MM.1S (cell line): ENCODE data around the gene IHH.

Experiments
- DNase-seq: peaks from one replicate; pipeline ENCODE4 v3.0.0-alpha.2; 2015
- H2AFZ ChIP-seq: fragments of 300-600 bp; sonication (generic); 2 replicates; pipeline ENCODE4 v1.6.0; 2016; ENCODE audit warnings: antibody characterized with exemption, low read length
- H3F3A ChIP-seq: fragments of 300-600 bp; sonication (generic); 2 replicates; pipeline ENCODE4 v1.6.1; 2016; ENCODE audit warnings: mild to moderate bottlenecking, antibody characterized with exemption, low read length, moderate library complexity, mixed read lengths; ENCODE audit not compliant: insufficient read depth
- H3K27ac ChIP-seq: fragments of 300-600 bp; sonication (generic); 2 replicates; pipeline ENCODE4 v1.5.1; 2016; ENCODE audit warnings: mild to moderate bottlenecking, low read length
- H3K27me3 ChIP-seq: fragments of 300-600 bp; sonication (generic); replicated peaks from 2 replicates; pipeline ENCODE4 v1.6.0; 2016; ENCODE audit warnings: low read length; ENCODE audit not compliant: insufficient read depth
- H3K36me3 ChIP-seq: fragments of 300-600 bp; sonication (generic); replicated peaks from 2 replicates; pipeline ENCODE4 v1.6.1; 2016; ENCODE audit warnings: mild to moderate bottlenecking, low read length, mixed read lengths; ENCODE audit not compliant: insufficient read depth
- H3K4me1 ChIP-seq: fragments of 300-600 bp; sonication (generic); 2 replicates; pipeline ENCODE4 v1.6.1; 2016; ENCODE audit warnings: low read length, mixed read lengths
- H3K4me2 ChIP-seq: fragments of 300-600 bp; sonication (generic); 2 replicates; pipeline ENCODE4 v1.6.0; 2016; ENCODE audit warnings: low read depth, low read length
- H3K4me3 ChIP-seq: fragments of 300-600 bp; sonication (generic); 2 replicates; pipeline ENCODE4 v1.5.1; 2016; ENCODE audit warnings: low read length, mixed read lengths
- H3K79me2 ChIP-seq: fragments of 300-600 bp; sonication (generic); 2 replicates; pipeline ENCODE4 v1.6.1; 2016; ENCODE audit warnings: mixed run types, low read length, mixed read lengths
- H3K9ac ChIP-seq: fragments of 300-600 bp; sonication (generic); 2 replicates; pipeline ENCODE4 v1.6.1; 2016; ENCODE audit warnings: low read length, mixed read lengths
- H3K9me2 ChIP-seq: fragments of 300-600 bp; sonication (generic); replicated peaks from 2 replicates; pipeline ENCODE4 v1.6.1; 2016; ENCODE audit warnings: mild to moderate bottlenecking, low read length, mixed read lengths; ENCODE audit not compliant: insufficient read depth
- H3K9me3 ChIP-seq: fragments of 300-600 bp; sonication (generic); replicated peaks from 2 replicates; pipeline ENCODE4 v1.6.1; 2016; ENCODE audit warnings: mild to moderate bottlenecking, low read length, mixed read lengths; ENCODE audit not compliant: insufficient read depth
- H4K20me1 ChIP-seq: fragments of 300-600 bp; sonication (generic); 2 replicates; pipeline ENCODE4 v1.6.1; 2016; ENCODE audit warnings: mild to moderate bottlenecking, low read length, moderate library complexity, mixed read lengths; ENCODE audit not compliant: insufficient read depth
- CTCF ChIP-seq: fragments of 300-600 bp; sonication (generic); IDR thresholded peaks from 2 replicates; pipeline ENCODE4 v1.5.1; 2016; ENCODE audit warnings: antibody characterized with exemption, low read length, mixed read lengths
- EZH2 ChIP-seq: fragments of 300-600 bp; sonication (generic); optimal IDR thresholded peaks from 2 replicates; pipeline ENCODE3; 2017; ENCODE audit warnings: low read depth, mild to moderate bottlenecking, antibody characterized with exemption, low read length, mixed read lengths
- EZH2phosphoT487 ChIP-seq: fragments of 300-600 bp; sonication (generic); IDR thresholded peaks from 2 replicates; pipeline ENCODE4 v1.6.1; 2018; ENCODE audit warnings: antibody characterized with exemption, low read length

IHH gene

DNA sequence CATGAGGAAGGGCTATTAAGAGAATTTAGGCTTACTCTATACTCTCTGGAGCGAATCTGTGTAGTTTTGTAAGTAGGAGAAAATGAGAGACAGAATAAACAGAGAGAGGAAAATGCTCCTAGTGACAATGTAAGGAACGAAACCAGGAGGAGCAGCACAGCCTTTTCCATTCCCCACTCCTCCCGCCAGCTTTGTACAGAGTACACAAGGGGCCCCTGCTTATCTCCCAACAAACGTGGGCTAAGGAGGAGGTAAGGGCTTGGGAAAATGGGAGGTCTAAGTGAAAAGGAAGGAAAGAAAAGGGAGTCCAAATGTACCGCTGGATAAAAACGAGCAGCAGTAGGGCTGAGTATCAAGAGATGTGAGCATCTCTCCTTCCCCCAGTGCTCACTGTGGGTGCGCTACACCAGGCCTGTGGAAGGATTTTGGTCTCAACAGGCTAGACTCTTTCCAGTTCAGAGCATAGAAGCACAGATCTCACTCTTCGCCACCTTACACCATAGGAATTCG is 12.1 kb upstream of the IHH start:
- no peak for DNase-seq
- Histone ChIP-seq H2AFZ (no peak overlapping the region), H3K4me3 (no peak overlapping the region), H3K9me3 (no peaks in the 10 kb centered on the region), H3K79me2 (no peaks in the 10 kb centered on the region), H4K20me1 (no peaks in the 10 kb centered on the region), H3K36me3 (no peaks in the 10 kb centered on the region; the same call in 1 of the 2 replicates), H3K4me1 (no peaks in the 10 kb centered on the region), H3K27me3 (no peaks in the 10 kb centered on the region), H3F3A (no peaks in the 10 kb centered on the region), H3K4me2 (no peak overlapping the region), H3K9me2 (no peaks in the 10 kb centered on the region), H3K27ac (no peak overlapping the region), H3K9ac (no peak overlapping the region)
- TF ChIP-seq EZH2phosphoT487: no peak
- TF ChIP-seq EZH2: no peak
- no peak for TF ChIP-seq CTCF

GRCh38 chr2:219071131-219071816 is 10.6 kb upstream of the IHH start:
- no peaks in the 10 kb centered on the region for H3K9me3 ChIP-seq
- no peak overlapping the region for H2AFZ ChIP-seq
- no peaks in the 10 kb centered on the region for H3K9me2 ChIP-seq
- H3F3A ChIP-seq: no peaks in the 10 kb centered on the region
- no peaks in the 10 kb centered on the region for H3K4me1 ChIP-seq
- no peak overlapping the region for H3K4me2 ChIP-seq
- H3K9ac ChIP-seq: no peak overlapping the region
- no peak for TF ChIP-seq EZH2phosphoT487
- TF ChIP-seq EZH2: no peak
- TF ChIP-seq CTCF: no peak
- H3K27ac ChIP-seq: no peak overlapping the region
- no peaks in the 10 kb centered on the region for H3K36me3 ChIP-seq
- DNase-seq: no peak
- no peak overlapping the region for H3K4me3 ChIP-seq
- H3K27me3 ChIP-seq: no peaks in the 10 kb centered on the region
- no peaks in the 10 kb centered on the region for H3K79me2 ChIP-seq
- no peaks in the 10 kb centered on the region for H4K20me1 ChIP-seq

DNA sequence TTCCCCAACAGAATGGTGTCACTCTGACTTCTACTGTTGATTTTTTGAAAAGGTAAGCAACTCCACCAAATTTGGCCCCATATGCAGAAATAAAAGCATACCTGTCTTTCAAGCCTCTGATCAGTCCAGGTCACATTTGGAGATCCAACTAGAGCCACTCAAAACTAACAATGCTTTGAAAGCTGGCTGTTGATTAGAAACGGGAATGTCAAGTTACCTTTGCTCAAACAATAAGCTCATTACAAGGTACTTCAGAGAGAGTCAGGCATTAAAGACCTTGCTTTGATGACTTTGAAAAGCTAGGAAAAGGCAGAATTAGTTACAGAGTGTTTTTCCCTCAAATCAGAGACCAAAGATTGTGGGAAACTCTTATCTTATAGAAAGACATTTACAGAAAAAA is 4.8 kb upstream of the IHH start:
- Histone ChIP-seq H3K4me2 (no peak overlapping the region), H3K27ac (no peak overlapping the region), H3K9me3 (no peaks in the 10 kb centered on the region), H3K79me2 (no peaks in the 10 kb centered on the region), H3K27me3 (peaks cover 16% of the 10 kb centered on the region; the same call in 1 of the 2 replicates), H3K4me3 (no peak overlapping the region), H3K36me3 (no peaks in the 10 kb centered on the region), H3K4me1 (no peaks in the 10 kb centered on the region), H2AFZ (no peak overlapping the region), H4K20me1 (no peaks in the 10 kb centered on the region), H3K9ac (no peak overlapping the region), H3F3A (no peaks in the 10 kb centered on the region), H3K9me2 (no peaks in the 10 kb centered on the region)
- TF ChIP-seq CTCF: no peak
- no peak for TF ChIP-seq EZH2
- TF ChIP-seq EZH2phosphoT487: no peak
- DNase-seq: no peak
